ENCODE data around the gene NANOS2. TPM values are rescaled to one million over a fixed set of nuclear protein-coding genes. Genes with fewer than 3 reads are reported as not detected.

NANOS2 gene
- total RNA-seq (not detected), total RNA-seq (0 to 0.35 reads per million in 2 donors)

- DNase-seq, result no peak
- H3K9me3 ChIP-seq (ENCODE audit: control insufficient read depth, low read length, poor library complexity, severe bottlenecking), result no peaks in the 10 kb centered on the region
- Mint-ChIP-seq H3K27me3 (peaks cover 41% of the 10 kb centered on the region), H3K27ac (no peak within 1 kb of the TSS), H3K36me3 (ENCODE audit: low read depth) (peaks cover 4% of the 10 kb centered on the region), H3K4me1 (peaks cover 2% of the 10 kb centered on the region), H3K4me3 (no peak within 1 kb of the TSS)
- ATAC-seq, result no peak
Observed at GRCh38 chr19:45913874-45914830, at the start of gene NANOS2. Gene NANOS2 (minus strand): TSS chr19:45914778. CDS start chr19:45914693, 85 bp downstream.

- H3K27ac Mint-ChIP-seq, result no peak overlapping the region
- no peaks in the 10 kb centered on the region for H3K9me3 ChIP-seq (ENCODE audit: control insufficient read depth, low read length, poor library complexity, severe bottlenecking)
- peaks cover 4% of the 10 kb centered on the region for H3K4me1 Mint-ChIP-seq
- H3K36me3 Mint-ChIP-seq (ENCODE audit: low read depth), result peaks cover 18% of the 10 kb centered on the region
- DNase-seq, result no peak
- H3K27me3 Mint-ChIP-seq, result peaks cover 75% of the 10 kb centered on the region
- no peak for ATAC-seq
- no peak overlapping the region for H3K4me3 Mint-ChIP-seq
Observed at GRCh38 chr19:45962021-45962420, 47.4 kb upstream of the NANOS2 start.

GRCh38 chr19:45960595-45961235 is 46.1 kb upstream of the NANOS2 start:
- peaks cover 18% of the 10 kb centered on the region for H3K36me3 Mint-ChIP-seq (ENCODE audit: low read depth)
- peaks cover 4% of the 10 kb centered on the region for H3K4me1 Mint-ChIP-seq
- H3K4me3 Mint-ChIP-seq, result no peak overlapping the region
- DNase-seq (no peak), ATAC-seq (no peak)
- H3K27ac Mint-ChIP-seq, result no peak overlapping the region
- no peaks in the 10 kb centered on the region for H3K9me3 ChIP-seq (ENCODE audit: control insufficient read depth, low read length, poor library complexity, severe bottlenecking)
- H3K27me3 Mint-ChIP-seq, result peaks cover 71% of the 10 kb centered on the region

GRCh38 chr19:45959517-45960025 is 45.0 kb upstream of the NANOS2 start:
- peaks cover 16% of the 10 kb centered on the region for H3K36me3 Mint-ChIP-seq (ENCODE audit: low read depth)
- no peaks in the 10 kb centered on the region for H3K9me3 ChIP-seq (ENCODE audit: control insufficient read depth, low read length, poor library complexity, severe bottlenecking)
- H3K27ac Mint-ChIP-seq, result no peak overlapping the region
- peaks cover 68% of the 10 kb centered on the region for H3K27me3 Mint-ChIP-seq
- H3K4me1 Mint-ChIP-seq, result peaks cover 4% of the 10 kb centered on the region
- ATAC-seq, result no peak
- H3K4me3 Mint-ChIP-seq, result peak overlapping the region; percentile 47
- no peak for DNase-seq

GRCh38 chr19:45958769-45959516 is 44.4 kb upstream of the NANOS2 start:
- DNase-seq (no peak), ATAC-seq (no peak)
- peaks cover 16% of the 10 kb centered on the region for H3K36me3 Mint-ChIP-seq (ENCODE audit: low read depth)
- no peak overlapping the region for H3K27ac Mint-ChIP-seq
- H3K4me1 Mint-ChIP-seq, result peaks cover 4% of the 10 kb centered on the region
- peak overlapping the region; percentile 47 for H3K4me3 Mint-ChIP-seq
- H3K9me3 ChIP-seq (ENCODE audit: control insufficient read depth, low read length, poor library complexity, severe bottlenecking), result no peaks in the 10 kb centered on the region
- H3K27me3 Mint-ChIP-seq, result peaks cover 69% of the 10 kb centered on the region

GRCh38 chr19:45958320-45958719 is 43.7 kb upstream of the NANOS2 start:
- peaks cover 4% of the 10 kb centered on the region for H3K4me1 Mint-ChIP-seq
- no peak for ATAC-seq
- peaks cover 70% of the 10 kb centered on the region for H3K27me3 Mint-ChIP-seq
- no peaks in the 10 kb centered on the region for H3K9me3 ChIP-seq (ENCODE audit: control insufficient read depth, low read length, poor library complexity, severe bottlenecking)
- H3K36me3 Mint-ChIP-seq (ENCODE audit: low read depth), result peaks cover 16% of the 10 kb centered on the region
- H3K4me3 Mint-ChIP-seq, result no peak overlapping the region
- no peak overlapping the region for H3K27ac Mint-ChIP-seq
- DNase-seq, result no peak

- H3K27ac Mint-ChIP-seq, result no peak overlapping the region
Observed at GRCh38 chr19:45955905-45956608, 41.5 kb upstream of the NANOS2 start.

GRCh38 chr19:45954156-45954555 is 39.6 kb upstream of the NANOS2 start:
- Mint-ChIP-seq H3K4me3 (no peak overlapping the region), H3K27me3 (peaks cover 43% of the 10 kb centered on the region), H3K36me3 (ENCODE audit: low read depth) (peaks cover 3% of the 10 kb centered on the region)

More at GRCh38 chr19:45955905-45956608, 41.5 kb upstream of the NANOS2 start:
- H3K9me3 ChIP-seq (ENCODE audit: control insufficient read depth, low read length, poor library complexity, severe bottlenecking), result no peaks in the 10 kb centered on the region
- no peak overlapping the region for H3K4me3 Mint-ChIP-seq
- ATAC-seq, result no peak
- peaks cover 51% of the 10 kb centered on the region for H3K27me3 Mint-ChIP-seq
- peaks cover 13% of the 10 kb centered on the region for H3K36me3 Mint-ChIP-seq (ENCODE audit: low read depth)
- DNase-seq, result no peak
- peaks cover 6% of the 10 kb centered on the region for H3K4me1 Mint-ChIP-seq

GRCh38 chr19:45953676-45954075 is 39.1 kb upstream of the NANOS2 start:
- H3K9me3 ChIP-seq (ENCODE audit: control insufficient read depth, low read length, poor library complexity, severe bottlenecking), result no peaks in the 10 kb centered on the region
- ATAC-seq (no peak), DNase-seq (no peak)
- peaks cover 41% of the 10 kb centered on the region for H3K27me3 Mint-ChIP-seq
- peaks cover 2% of the 10 kb centered on the region for H3K4me1 Mint-ChIP-seq
- peaks cover 3% of the 10 kb centered on the region for H3K36me3 Mint-ChIP-seq (ENCODE audit: low read depth)
- H3K27ac Mint-ChIP-seq, result no peak overlapping the region
- H3K4me3 Mint-ChIP-seq, result no peak overlapping the region

More at GRCh38 chr19:45954156-45954555, 39.6 kb upstream of the NANOS2 start:
- H3K27ac Mint-ChIP-seq, result no peak overlapping the region
- H3K9me3 ChIP-seq (ENCODE audit: control insufficient read depth, low read length, poor library complexity, severe bottlenecking), result no peaks in the 10 kb centered on the region
- H3K4me1 Mint-ChIP-seq, result peaks cover 2% of the 10 kb centered on the region
- DNase-seq, result no peak
- ATAC-seq, result no peak

- Mint-ChIP-seq H3K4me3 (peak overlapping the region; percentile 55), H3K27ac (no peak overlapping the region), H3K36me3 (ENCODE audit: low read depth) (no peaks in the 10 kb centered on the region), H3K4me1 (peaks cover 2% of the 10 kb centered on the region), H3K27me3 (peaks cover 36% of the 10 kb centered on the region)
- DNase-seq, result no peak
- ATAC-seq, result peak; percentile 49
- H3K9me3 ChIP-seq (ENCODE audit: control insufficient read depth, low read length, poor library complexity, severe bottlenecking), result no peaks in the 10 kb centered on the region
Observed at GRCh38 chr19:45952686-45953505, 38.3 kb upstream of the NANOS2 start.

GRCh38 chr19:45952341-45952685 is 37.7 kb upstream of the NANOS2 start:
- ATAC-seq, result no peak
- no peaks in the 10 kb centered on the region for H3K9me3 ChIP-seq (ENCODE audit: control insufficient read depth, low read length, poor library complexity, severe bottlenecking)
- Mint-ChIP-seq H3K4me1 (peaks cover 2% of the 10 kb centered on the region), H3K36me3 (ENCODE audit: low read depth) (no peaks in the 10 kb centered on the region), H3K27me3 (peaks cover 37% of the 10 kb centered on the region), H3K4me3 (peak overlapping the region; percentile 34), H3K27ac (no peak overlapping the region)
- DNase-seq, result no peak

GRCh38 chr19:45947926-45948325 is 33.3 kb upstream of the NANOS2 start:
- ATAC-seq, result no peak
- H3K4me1 Mint-ChIP-seq, result peaks cover 2% of the 10 kb centered on the region
- no peak for DNase-seq

More at GRCh38 chr19:45947926-45948325, 33.3 kb upstream of the NANOS2 start:
- no peak overlapping the region for H3K4me3 Mint-ChIP-seq
- H3K9me3 ChIP-seq (ENCODE audit: control insufficient read depth, low read length, poor library complexity, severe bottlenecking), result no peaks in the 10 kb centered on the region
- no peak overlapping the region for H3K27ac Mint-ChIP-seq
- H3K36me3 Mint-ChIP-seq (ENCODE audit: low read depth), result peaks cover 2% of the 10 kb centered on the region
- H3K27me3 Mint-ChIP-seq, result peaks cover 41% of the 10 kb centered on the region
